ENCODE data around the gene PLA2G5. TPM values are rescaled to one million over a fixed set of nuclear protein-coding genes. Genes with fewer than 3 reads are reported as not detected.

The PLA2G5 gene
- total RNA-seq, result 0.15 and 6.9 TPM in 2 replicates

GRCh38 chr1:20069874-20070273, at the start of gene PLA2G5:
Gene PLA2G5 (plus strand): TSS chr1:20070194. CDS start chr1:20084831, 14,637 bp downstream.

GRCh38 chr1:20119347-20119746, 49.4 kb downstream of the PLA2G5 start, which contains the start of gene PLA2G2D:
Gene PLA2G2D (minus strand): TSS chr1:20119536. CDS start chr1:20119498, 38 bp downstream.

GRCh38 chr1:20138961-20139550, 69.1 kb downstream of the PLA2G5 start, which contains the start of gene PLA2G2F:
Gene PLA2G2F (plus strand): TSS chr1:20139323. CDS start chr1:20139428, 105 bp downstream.

Other genes starting within 250 kb of the PLA2G5 start
- 3.6 and 5.4 TPM in 2 replicates for gene OTUD3, start 187.8 kb upstream of the PLA2G5 start, total RNA-seq
- not detected in 2 replicates for gene PLA2G2E, start 146.6 kb upstream of the PLA2G5 start, total RNA-seq
- gene PLA2G2A, start 90.6 kb upstream of the PLA2G5 start, total RNA-seq, result not detected in 2 replicates
- gene PLA2G2D, start 49.3 kb downstream of the PLA2G5 start, total RNA-seq, result not detected in 2 replicates
- not detected in 2 replicates for gene PLA2G2F, start 69.1 kb downstream of the PLA2G5 start, total RNA-seq
- gene UBXN10, start 115.9 kb downstream of the PLA2G5 start, total RNA-seq, result under 0.01 TPM in 2 replicates
- gene PLA2G2C, start 116.3 kb downstream of the PLA2G5 start, total RNA-seq, result not detected in 2 replicates
- not detected in 2 replicates for gene VWA5B1, start 220.7 kb downstream of the PLA2G5 start, total RNA-seq

All from smooth muscle cell of trachea (primary cell).